Hematopoietic multipotent progenitor cell (in vitro differentiated cells): ENCODE results near the gene MSH5. TPM values are rescaled to one million over a fixed set of nuclear protein-coding genes. Genes with fewer than 3 reads are reported as not detected.
"Not testable (repeated sequence)": the region's sequence is repeated elsewhere in the genome, so short reads cannot be mapped to it uniquely, and the experiment has no call there.

Source experiments
- DNase-seq, 3 donors: peaks; one replicate each; pipeline ENCODE4 v3.0.0-alpha.2; 2011 to 2015; ENCODE audit warnings: low read depth in 2 of 3, low spot score in 2 of 3
- total RNA-seq: library from RNA; depleted of rRNA; stranded (reverse); fragments of >200 nt; gene quantifications from one replicate; pipeline ENCODE4 v1.2.3, GENCODE V29; 2012

MSH5 gene
- total RNA-seq = 32.3 TPM

GRCh38 chr6:31739639-31740396 is at the start of gene MSH5:
Gene MSH5 (plus strand): TSS chr6:31740005. CDS start chr6:31740467, 462 bp downstream.
- peak; percentile 83 to 98 (median 95) for DNase-seq

- DNase-seq = no peak
Measured at GRCh38 chr6:31690231-31691077, 49.4 kb upstream of the MSH5 start.

GRCh38 chr6:31691078-31691463 is 48.7 kb upstream of the MSH5 start:
- DNase-seq = no peak

DNA sequence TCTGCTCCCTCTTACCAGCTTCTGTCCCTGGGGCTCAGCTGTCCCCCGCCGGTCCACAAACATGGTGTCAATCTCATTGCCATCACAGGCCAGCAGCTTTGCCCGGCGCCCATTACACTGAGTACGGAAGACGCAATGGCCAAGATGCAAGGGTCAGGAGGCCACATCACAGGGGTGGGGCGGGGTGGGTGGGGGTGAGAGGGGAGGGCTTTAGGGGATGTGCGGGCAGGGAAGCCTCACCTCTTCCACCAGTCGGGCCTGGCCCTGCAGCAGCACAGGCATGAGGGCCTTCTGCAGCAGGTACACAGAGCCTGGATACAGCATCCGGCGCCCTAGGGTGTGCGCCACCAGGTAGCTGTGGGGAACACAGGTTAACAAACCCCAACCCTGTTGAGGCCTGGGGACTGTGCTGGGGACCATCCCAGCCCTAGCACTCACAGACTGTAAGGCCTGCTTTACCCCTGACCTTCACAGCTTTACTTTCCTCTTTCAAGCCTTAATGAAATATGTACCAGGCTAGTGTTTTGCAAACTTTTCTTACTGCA is 48.2 kb upstream of the MSH5 start:
- DNase-seq = no peak

DNA sequence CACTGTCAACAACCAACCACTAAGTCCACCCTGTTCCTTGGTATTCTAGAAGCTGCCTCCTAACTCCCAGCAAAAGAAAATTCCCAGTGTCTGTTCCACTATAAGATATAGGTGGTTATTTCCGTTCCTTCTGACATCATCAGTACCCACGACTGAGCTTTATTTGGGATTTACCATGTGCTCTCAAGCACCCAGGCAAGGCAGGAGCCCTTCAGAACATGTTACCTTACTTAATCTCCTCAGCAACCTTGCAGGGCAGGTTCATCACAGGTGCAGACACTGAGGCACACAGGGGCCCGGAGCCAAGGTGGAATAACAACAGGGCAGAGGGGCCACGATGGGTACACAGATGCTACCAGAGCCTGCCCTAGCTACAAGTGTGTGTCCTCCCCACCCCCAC is 47.5 kb upstream of the MSH5 start:
- no peak for DNase-seq

GRCh38 chr6:31692886-31693285 is 46.9 kb upstream of the MSH5 start:
- no peak for DNase-seq

DNA sequence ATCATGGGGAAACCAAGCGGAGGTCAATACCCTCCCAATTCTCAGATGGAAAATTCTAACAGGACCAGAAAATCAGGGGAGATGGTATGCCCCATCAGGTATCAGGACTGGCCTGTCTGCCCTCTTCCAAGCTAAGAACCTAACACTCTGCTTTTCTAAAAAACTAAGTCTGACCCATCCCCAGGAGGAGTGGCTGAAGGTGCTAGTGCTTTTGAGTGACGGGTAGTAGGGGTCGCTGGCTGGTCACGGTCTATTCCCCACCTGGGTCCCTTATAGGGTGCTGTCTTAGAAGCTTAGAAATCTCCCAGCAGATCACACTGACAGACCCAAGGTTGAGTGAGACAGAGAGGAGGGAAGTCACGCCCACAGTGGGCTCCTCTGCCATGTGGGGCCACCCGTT is 46.3 kb upstream of the MSH5 start:
- no peak for DNase-seq

DNA sequence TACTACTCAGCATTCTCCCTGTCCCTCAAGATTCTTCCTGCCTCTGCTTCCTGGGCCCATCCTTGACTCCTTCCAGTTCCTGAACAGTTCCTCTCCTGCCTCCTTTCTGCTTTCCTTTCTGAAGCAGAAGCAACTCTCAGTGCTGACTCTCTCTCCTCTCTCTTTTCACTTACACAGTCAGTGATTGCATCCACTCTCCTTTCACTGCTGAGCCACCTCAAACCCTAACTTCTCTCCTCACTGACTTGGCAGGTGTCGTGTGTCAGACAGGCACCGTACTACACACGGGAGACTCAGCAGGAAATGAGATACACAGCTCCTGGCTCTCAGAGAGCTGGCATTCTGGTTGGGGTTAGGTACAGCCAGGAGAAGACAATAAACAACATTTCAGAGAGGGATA is 42.2 kb upstream of the MSH5 start:
- no peak for DNase-seq

DNA sequence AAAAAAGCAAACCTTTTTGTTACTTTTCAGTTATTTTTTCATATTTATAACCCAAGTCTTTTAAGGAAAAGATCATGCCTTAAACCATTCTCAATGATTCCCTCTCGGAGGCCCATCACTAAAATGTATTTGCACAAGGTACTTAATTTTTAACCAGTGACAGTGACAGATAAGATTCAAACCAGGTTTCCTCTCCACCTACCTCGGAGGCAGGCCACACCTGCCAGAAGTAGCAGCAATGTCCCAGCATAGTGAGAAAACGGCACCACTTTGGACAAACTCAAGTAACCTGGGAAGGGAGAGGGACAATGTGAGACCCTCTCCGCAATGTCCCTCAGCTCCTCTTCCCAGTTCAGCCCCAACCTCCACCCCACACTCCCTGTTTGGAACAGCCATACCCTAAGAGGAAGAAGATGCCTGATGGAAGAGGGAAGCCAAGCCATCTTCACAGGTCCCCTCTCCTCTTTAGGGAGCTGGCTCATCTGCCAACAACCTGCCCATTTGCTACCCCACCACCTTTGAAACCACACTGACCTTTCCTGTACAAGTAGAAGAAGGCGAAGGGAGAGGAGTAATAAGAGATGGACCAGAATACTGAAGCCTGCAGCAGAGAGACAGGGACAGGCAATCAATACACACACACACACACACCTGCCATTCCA is 38.9 kb upstream of the MSH5 start:
- no peak for DNase-seq

DNA sequence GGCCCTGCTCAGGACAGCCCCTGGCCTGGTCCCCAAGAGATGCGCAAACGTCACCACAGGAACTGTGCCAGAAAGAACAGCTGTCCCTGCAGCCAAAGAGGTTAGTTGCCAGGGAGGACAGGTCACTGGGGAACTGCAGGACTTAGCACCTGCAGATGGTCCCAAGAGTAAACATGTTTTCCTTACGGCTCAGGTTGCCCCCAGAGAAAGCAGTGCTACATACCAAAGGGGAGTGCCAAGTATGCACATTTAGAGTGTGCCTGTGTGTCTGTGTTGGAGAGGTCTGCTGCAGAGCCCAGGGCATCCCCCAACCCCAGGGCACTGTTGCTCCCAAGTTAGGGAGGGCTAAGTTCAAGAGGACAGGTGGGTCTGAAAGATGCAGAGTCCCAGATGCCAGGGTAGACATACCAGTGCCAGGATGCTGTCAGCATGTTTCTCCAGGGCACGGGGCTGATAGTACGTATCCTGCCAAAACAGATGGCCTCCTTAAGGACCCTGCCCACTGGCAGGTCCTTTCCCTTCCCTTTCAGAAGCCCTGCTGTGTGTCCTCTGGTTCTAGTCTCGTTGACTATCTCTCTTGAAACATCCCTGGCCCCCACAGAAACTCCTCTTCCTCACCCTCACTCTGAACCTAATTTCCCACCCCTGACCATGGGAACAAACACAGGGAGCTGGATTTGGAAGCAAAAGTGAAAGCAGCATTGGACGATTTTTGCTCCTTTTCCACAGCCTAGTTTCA is 38.0 kb upstream of the MSH5 start:
- DNase-seq = no peak

DNA sequence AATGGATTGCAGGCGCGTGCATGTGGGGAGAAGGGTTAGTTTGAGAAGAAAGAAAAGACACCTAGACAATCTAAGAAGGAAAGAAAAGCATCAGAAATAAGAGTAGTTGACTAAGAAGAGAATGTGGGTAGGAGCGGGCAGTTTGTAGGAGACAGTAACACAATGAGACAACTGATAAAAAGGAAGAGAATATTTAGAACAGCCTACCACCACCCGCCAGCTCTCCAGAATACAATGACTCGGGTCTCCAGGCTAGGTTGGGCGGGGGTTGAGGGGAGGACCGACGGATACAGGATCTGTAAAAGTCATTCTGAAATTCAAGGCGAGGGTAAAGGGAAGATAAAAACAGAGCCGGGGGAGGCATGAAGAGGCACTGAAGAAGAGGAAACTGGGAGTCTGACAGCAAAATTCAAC is 37.4 kb upstream of the MSH5 start:
- DNase-seq = peak in 1 of 3 donors; percentile 52

DNA sequence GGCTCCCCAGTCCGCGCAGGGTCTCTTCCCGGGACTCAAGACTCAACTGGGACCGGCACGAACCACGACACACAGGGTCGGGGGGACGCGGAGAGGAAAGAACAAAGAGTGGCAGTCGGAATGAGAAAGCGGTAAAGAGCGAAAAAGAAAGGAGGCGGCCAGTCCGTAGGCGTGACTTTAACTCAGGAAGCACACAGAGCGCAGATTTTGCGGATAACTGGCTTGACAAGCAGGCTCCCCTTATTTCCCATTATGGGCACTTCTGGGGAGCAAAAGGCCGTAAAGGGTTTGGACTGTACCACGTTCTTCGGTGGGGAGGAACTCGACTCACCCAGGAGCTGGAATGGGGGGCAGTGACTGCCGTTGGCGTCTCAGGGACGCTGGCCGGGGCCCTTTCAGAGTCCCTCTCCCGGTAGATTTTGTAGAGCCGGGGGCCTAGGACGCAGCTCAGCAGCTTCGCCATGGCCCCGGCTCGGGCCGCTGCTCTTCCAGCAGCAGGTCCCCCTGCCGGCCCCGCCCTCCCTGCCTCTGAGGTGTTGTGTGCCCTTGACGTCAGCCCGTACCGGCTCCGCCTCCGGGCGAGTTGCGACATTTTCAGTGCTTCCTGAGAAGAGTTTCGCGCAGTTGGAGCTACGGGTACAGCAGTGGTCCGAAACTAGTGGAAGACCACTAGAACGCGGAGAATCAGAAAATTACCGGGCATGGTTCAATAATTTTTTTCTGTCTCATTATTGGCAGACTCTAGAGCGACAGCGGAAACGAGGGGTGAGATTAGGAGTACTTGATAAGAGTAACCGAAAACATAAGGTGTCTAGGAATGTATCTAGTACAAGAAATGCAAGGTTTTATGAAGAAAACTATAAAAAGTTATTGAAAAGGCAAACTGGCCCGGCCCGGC is 36.7 kb upstream of the MSH5 start, which contains the start of gene ABHD16A:
Gene ABHD16A (minus strand): TSS at position 506 of the 898 bp plus-strand sequence. CDS start 43 bp downstream, at position 463.
- peak; percentile 88 to 99 (median 98) for DNase-seq

GRCh38 chr6:31705931-31706330 is 33.9 kb upstream of the MSH5 start:
- no peak for DNase-seq

GRCh38 chr6:31706599-31706998 is 33.2 kb upstream of the MSH5 start, which contains the start of gene LY6G6F:
Gene LY6G6F (plus strand): TSS chr6:31706866. CDS start chr6:31706907, 41 bp downstream.
- no peak for DNase-seq

DNA sequence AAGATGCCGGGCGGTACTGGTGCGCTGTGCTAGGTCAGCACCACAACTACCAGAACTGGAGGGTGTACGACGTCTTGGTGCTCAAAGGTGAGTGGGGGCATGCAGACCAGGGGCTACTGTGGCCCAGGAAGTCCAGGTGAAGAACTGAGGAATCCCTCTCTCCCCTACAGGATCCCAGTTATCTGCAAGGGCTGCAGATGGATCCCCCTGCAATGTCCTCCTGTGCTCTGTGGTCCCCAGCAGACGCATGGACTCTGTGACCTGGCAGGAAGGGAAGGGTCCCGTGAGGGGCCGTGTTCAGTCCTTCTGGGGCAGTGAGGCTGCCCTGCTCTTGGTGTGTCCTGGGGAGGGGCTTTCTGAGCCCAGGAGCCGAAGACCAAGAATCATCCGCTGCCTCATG is 32.1 kb upstream of the MSH5 start:
- no peak for DNase-seq

DNA sequence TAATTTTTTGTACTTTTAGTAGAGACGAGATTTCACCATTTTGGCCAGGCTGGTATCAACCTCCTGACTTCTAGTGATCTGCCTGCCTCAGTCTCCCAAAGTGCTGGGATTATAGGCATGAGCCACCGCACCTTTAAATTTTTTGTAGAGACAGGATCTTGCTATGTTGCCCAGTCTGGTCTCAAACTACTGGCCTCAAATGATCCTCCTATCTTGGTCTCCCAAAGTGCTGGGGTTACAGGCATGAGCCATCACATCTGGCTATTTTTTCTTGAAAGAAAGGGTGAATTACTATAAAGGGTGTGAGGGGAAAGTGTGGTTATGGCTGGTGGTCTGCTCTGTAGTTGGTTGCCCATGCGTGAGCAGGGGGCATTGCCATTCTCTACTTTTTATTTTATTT is 31.6 kb upstream of the MSH5 start:
- DNase-seq = no peak

DNA sequence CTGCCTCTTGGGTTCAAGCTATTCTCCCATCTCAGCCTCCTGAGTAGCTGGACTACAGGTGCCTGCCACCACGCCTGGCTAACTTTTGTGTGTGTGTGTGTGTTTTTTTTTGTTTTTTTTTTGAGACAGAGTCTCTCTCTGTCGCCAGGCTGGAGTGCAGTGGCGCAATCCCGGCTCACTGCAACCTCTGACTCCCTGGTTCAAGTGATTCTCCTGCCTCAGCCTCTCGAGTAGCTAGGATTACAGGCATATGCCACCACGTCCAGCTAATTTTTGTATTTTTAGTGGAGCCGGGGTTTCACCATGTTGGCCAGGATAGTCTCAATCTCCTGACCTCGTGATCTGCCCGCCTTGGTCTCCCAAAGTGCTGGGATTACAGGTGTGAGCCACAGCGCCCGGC is 30.6 kb upstream of the MSH5 start:
- DNase-seq = not testable (repeated sequence)

- DNase-seq = no peak
Measured at GRCh38 chr6:31710523-31711219, 29.1 kb upstream of the MSH5 start.

- peak in 2 of 3 donors; percentile 54 to 64 for DNase-seq
Measured at GRCh38 chr6:31711233-31711632, 28.6 kb upstream of the MSH5 start.
